ENCODE results near the gene RERE. TPM values are rescaled to one million over a fixed set of nuclear protein-coding genes. Genes with fewer than 3 reads are reported as not detected.
A peak's percentile ranks its signal among the peaks of the same experiment; 100 is the strongest.

RERE gene
- total RNA-seq, 2 donors from 2014 or later, result 207 to 322 TPM

DNA sequence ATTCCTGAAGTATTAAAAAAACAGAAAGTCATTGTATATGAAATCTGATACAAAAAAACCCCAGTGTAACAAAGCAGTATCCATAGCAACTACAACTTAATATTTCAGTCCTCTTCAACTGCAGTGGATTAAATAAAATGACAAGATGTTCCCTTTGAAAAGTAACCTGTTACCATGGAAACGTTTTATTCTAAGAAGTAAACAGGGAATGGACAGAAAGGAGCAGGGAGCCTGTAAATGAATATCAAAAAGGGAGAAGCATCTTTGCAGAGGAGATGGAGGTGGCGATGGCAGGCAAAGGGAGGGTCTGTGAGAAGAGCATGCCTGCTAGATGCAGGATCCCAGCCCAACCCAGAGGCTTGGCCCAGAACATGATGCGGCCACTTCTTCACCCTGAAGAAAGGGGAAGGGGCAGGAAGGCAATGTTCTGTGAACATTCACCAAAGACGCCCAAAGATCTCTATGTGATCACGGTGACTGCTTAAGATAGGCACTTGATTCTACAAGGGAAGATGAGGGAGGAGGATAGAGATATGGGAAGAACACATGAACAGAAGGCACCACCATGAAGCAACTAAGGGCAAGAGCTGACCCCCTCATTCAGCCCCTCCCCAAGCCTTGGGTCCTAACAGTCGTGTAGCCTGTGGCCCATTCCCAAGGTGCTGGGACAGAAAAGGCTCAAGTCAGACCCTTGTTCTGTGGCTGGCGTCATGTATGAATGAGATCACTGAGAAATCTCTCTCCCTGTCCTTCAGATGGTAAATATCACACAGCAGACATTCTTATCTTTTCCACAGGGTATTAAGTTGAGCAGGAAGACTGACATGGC, 299.6 kb downstream of the RERE start:
- Histone ChIP-seq H3K9me3 (no peaks in the 10 kb centered on the region), H3K36me3 (no peaks in the 10 kb centered on the region), H3K27me3 (replicated peaks; ENCODE audit: insufficient read depth) (no peaks in the 10 kb centered on the region), H3K27ac (no peak overlapping the region), H3K4me1 (replicated peaks) (no peaks in the 10 kb centered on the region), H3K4me3 (no peak overlapping the region)
- intact Hi-C loops (cut with DNase I), result no loop called here
- TF ChIP-seq POLR2A (IDR thresholded peaks at IDR 0.05) (no peak), POLR2AphosphoS5 (IDR thresholded peaks at IDR 0.05) (no peak)
- TF ChIP-seq, protein P1, sequence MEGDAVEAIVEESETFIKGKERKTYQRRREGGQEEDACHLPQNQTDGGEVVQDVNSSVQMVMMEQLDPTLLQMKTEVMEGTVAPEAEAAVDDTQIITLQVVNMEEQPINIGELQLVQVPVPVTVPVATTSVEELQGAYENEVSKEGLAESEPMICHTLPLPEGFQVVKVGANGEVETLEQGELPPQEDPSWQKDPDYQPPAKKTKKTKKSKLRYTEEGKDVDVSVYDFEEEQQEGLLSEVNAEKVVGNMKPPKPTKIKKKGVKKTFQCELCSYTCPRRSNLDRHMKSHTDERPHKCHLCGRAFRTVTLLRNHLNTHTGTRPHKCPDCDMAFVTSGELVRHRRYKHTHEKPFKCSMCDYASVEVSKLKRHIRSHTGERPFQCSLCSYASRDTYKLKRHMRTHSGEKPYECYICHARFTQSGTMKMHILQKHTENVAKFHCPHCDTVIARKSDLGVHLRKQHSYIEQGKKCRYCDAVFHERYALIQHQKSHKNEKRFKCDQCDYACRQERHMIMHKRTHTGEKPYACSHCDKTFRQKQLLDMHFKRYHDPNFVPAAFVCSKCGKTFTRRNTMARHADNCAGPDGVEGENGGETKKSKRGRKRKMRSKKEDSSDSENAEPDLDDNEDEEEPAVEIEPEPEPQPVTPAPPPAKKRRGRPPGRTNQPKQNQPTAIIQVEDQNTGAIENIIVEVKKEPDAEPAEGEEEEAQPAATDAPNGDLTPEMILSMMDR (IDR thresholded peaks at IDR 0.05), result no peak
- DNase-seq (ENCODE audit: low spot score), result no peak
- 72% methylated on average over 7 of the region's 7 CpGs for WGBS

DNA sequence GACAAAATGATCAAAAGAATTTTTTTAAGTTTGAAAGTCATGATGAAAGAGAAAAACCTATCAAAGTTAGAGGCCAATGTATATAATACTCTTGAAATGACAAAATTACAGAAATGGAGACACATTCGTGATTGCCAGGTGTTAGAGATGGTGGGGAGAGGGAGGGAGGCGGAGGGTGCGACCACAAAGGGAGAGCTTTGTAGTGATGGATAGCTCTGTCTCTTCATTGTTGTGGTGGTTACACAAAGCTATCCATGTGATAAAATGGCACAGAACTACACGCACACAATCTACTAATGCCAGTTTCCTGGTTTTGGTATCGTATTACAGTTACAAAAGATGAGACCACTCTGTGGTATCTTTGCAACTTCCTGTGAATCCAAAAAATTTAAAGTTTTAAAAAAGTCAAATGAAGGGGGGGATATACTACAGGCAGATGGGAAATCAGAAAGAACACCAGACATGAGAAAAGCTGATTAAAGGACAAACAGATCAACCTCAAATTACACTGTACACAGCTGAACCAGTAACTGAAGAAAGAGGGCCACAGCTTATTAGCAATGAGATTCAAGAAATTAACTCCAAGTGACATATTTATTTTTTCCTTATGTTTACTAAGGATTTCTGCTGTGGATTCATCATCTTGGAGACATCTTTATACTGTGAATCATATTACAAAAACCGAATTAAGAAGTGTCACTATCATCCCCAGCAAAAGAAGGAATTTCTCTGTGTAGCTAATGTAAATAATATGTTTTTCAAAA, 300.5 kb downstream of the RERE start:
- Histone ChIP-seq H3K4me3 (no peak overlapping the region), H3K27ac (peak overlapping the region in 1 of 2 donors; percentile 19), H3K36me3 (no peaks in the 10 kb centered on the region), H3K4me1 (replicated peaks) (no peaks in the 10 kb centered on the region), H3K27me3 (replicated peaks; ENCODE audit: insufficient read depth) (no peaks in the 10 kb centered on the region), H3K9me3 (no peaks in the 10 kb centered on the region)
- TF ChIP-seq POLR2A (IDR thresholded peaks at IDR 0.05), result no peak
- TF ChIP-seq POLR2AphosphoS5 (IDR thresholded peaks at IDR 0.05), result no peak
- TF ChIP-seq, protein P1 (IDR thresholded peaks at IDR 0.05), result no peak
- DNase-seq (ENCODE audit: low spot score), result no peak
- 47% methylated on average over 6 of the region's 6 CpGs for WGBS
- intact Hi-C loops (cut with DNase I), result no loop called here

DNA sequence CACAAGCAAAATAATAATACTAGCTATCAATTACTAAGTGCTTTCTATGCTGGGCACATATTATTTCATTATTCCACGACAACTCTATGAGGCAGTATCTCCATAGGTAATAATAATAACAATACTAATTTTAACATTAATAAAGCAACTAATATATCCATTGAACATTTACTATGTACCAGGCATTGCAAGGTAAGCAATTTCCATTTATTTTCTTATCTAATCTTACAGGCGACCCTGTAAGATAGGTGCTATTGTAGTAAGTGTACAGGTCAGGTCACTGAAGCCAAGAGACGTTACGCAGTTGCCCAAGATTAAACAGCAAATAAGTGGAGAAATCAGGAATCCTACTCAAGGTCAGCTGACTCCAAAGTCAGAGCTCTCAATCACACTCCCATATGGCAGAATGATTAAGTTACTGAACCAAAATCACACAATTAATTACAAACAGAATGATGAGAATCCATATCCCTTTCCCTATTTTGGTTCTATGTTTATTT, 301.1 kb downstream of the RERE start:
- TF ChIP-seq POLR2A (IDR thresholded peaks at IDR 0.05) (no peak), POLR2AphosphoS5 (IDR thresholded peaks at IDR 0.05) (no peak)
- TF ChIP-seq, protein P1 (IDR thresholded peaks at IDR 0.05), result no peak
- Histone ChIP-seq H3K4me1 (replicated peaks) (no peaks in the 10 kb centered on the region), H3K27me3 (replicated peaks; ENCODE audit: insufficient read depth) (no peaks in the 10 kb centered on the region), H3K4me3 (no peak overlapping the region), H3K36me3 (no peaks in the 10 kb centered on the region), H3K9me3 (no peaks in the 10 kb centered on the region), H3K27ac (no peak overlapping the region)
- WGBS, result 90% methylated on average over 4 of the region's 4 CpGs
- intact Hi-C loops (cut with DNase I), result no loop called here
- no peak for DNase-seq (ENCODE audit: low spot score)

DNA sequence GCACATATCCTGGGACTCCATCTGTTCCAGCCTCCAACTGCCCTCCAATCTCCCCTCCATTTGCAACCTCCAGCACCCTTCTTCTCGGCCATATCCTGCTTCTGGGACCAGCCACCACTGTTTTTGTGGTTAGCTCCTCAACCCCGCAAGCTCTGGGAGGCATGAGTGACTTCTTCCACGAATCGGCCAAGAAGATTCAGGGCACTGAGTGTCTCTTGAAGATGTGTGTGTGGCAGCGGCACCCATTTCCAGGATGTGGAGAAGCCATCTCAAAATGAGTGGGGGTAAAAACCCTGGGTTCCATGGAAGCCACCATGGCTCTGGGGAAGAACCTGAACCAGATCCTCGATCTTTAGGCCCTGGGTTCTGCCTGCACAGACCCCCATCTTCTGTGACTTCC, 304.9 kb downstream of the RERE start:
- intact Hi-C loops (cut with DNase I), result no loop called here
- Histone ChIP-seq H3K27me3 (replicated peaks; ENCODE audit: insufficient read depth) (no peaks in the 10 kb centered on the region), H3K36me3 (no peaks in the 10 kb centered on the region), H3K4me3 (no peak overlapping the region), H3K9me3 (no peaks in the 10 kb centered on the region), H3K4me1 (replicated peaks) (peaks cover 8% of the 10 kb centered on the region), H3K27ac (no peak overlapping the region)
- TF ChIP-seq POLR2A (IDR thresholded peaks at IDR 0.05), result no peak
- TF ChIP-seq, protein P1 (IDR thresholded peaks at IDR 0.05), result no peak
- no peak for TF ChIP-seq POLR2AphosphoS5 (IDR thresholded peaks at IDR 0.05)
- WGBS, result 93% methylated on average over 6 of the region's 6 CpGs
- no peak for DNase-seq (ENCODE audit: low spot score)
